Thyroid gland (tissue), 4 donors: ENCODE results near the gene SUMO3.

Experiments used
- CTCF ChIP-seq, 6 experiments: fragments of 200-600 bp in 3 of 6; fragments of 450-650 bp in 3 of 6; sonication (generic) in 3 of 6; IDR thresholded peaks; one replicate each; pipeline ENCODE4 v1.5.1; 2016 to 2019; ENCODE audit warnings: antibody characterized with exemption in 6 of 6, mild to moderate bottlenecking in 2 of 6, inconsistent platforms in 1 of 6, moderate library complexity in 1 of 6
- POLR2A ChIP-seq, 2 donors: fragments of 450-650 bp; IDR thresholded peaks; one replicate each; pipeline ENCODE4 v1.6.1; 2017; ENCODE audit warnings: antibody characterized with exemption in 2 of 2, mild to moderate bottlenecking in 2 of 2, moderate library complexity in 1 of 2

GRCh38 chr21:44850905-44851657, 33.2 kb upstream of the SUMO3 start:
- no peak for TF ChIP-seq CTCF (IDR thresholded peaks at IDR 0.05)
- no peak for TF ChIP-seq POLR2A (IDR thresholded peaks at IDR 0.05)
